Activated CD4-positive, alpha-beta T cell treated with anti-CD3 and anti-CD28 coated beads, Interleukin-2, amount 10 ng/mL, durations not matched to agents 7 days and 5 days (primary cell): ENCODE data around the gene CELA2A. TPM values are rescaled to one million over a fixed set of nuclear protein-coding genes. Genes with fewer than 3 reads are reported as not detected.
"Not testable (repeated sequence)": the region's sequence is repeated elsewhere in the genome, so short reads cannot be mapped to it uniquely, and the experiment has no call there.

Experiments used
- CTCF ChIA-PET: fragments of 350-600 bp; sonication (Branson Sonifier 250); formaldehyde crosslinking; loops from one replicate; lab custom pipeline; 2021; ENCODE audit warnings: antibody characterized with exemption; lab: Charles Lee
- POLR2A ChIA-PET: fragments of 350-600 bp; sonication (Branson Sonifier 250); formaldehyde crosslinking; loops from one replicate; lab custom pipeline; 2021; ENCODE audit warnings: antibody characterized with exemption; lab: Charles Lee
- DNase-seq: peaks from one replicate; pipeline ENCODE4 v3.0.0-alpha.2; 2020
- H3K27ac Mint-ChIP-seq: one replicate; pipeline ENCODE4 v1.8.0; 2021; ENCODE audit warnings: mild to moderate bottlenecking, moderate library complexity, mixed read lengths
- H3K27me3 Mint-ChIP-seq: one replicate; pipeline ENCODE4 v1.8.0; 2021; ENCODE audit warnings: mixed read lengths
- H3K36me3 Mint-ChIP-seq: one replicate; pipeline ENCODE4 v1.8.0; 2021; ENCODE audit warnings: low read depth, mixed read lengths
- H3K4me1 Mint-ChIP-seq: one replicate; pipeline ENCODE4 v1.8.0; 2021; ENCODE audit warnings: mixed read lengths
- H3K4me3 Mint-ChIP-seq: one replicate; pipeline ENCODE4 v1.8.0; 2021; ENCODE audit warnings: mild to moderate bottlenecking, moderate library complexity, mixed read lengths
- H3K9me3 Mint-ChIP-seq: one replicate; pipeline ENCODE4 v1.8.0; 2021; ENCODE audit warnings: mixed read lengths
- total RNA-seq, 2 experiments: library from RNA; stranded (reverse); gene quantifications; one replicate each; pipeline ENCODE4 v1.2.3, GENCODE V29; 2021

CELA2A gene
- total RNA-seq, 2 experiments from 2014 or later = not detected

- ChIA-PET POLR2A (no interaction called here), CTCF (no interaction called here)
- DNase-seq = no peak
- no peaks in the 10 kb centered on the region for H3K9me3 Mint-ChIP-seq
- H3K4me1 Mint-ChIP-seq = no peaks in the 10 kb centered on the region
- H3K27me3 Mint-ChIP-seq = peaks cover under 1% of the 10 kb centered on the region
- H3K4me3 Mint-ChIP-seq = no peak overlapping the region
- H3K27ac Mint-ChIP-seq = no peak overlapping the region
- H3K36me3 Mint-ChIP-seq = no peaks in the 10 kb centered on the region
Observed at GRCh38 chr1:15452866-15453571, 3.5 kb upstream of the CELA2A start.

- H3K36me3 Mint-ChIP-seq = no peaks in the 10 kb centered on the region
- H3K27me3 Mint-ChIP-seq = peaks cover 3% of the 10 kb centered on the region
- no peak overlapping the region for H3K4me3 Mint-ChIP-seq
- DNase-seq = no peak
- no peaks in the 10 kb centered on the region for H3K4me1 Mint-ChIP-seq
- no peaks in the 10 kb centered on the region for H3K9me3 Mint-ChIP-seq
- POLR2A ChIA-PET = no interaction called here
- H3K27ac Mint-ChIP-seq = no peak overlapping the region
- CTCF ChIA-PET = no interaction called here
Observed at GRCh38 chr1:15453734-15454133, 2.8 kb upstream of the CELA2A start.

- POLR2A ChIA-PET = no interaction called here
- no peak overlapping the region for H3K27ac Mint-ChIP-seq
- H3K4me3 Mint-ChIP-seq = no peak overlapping the region
Observed at GRCh38 chr1:15454256-15454655, 2.3 kb upstream of the CELA2A start.

GRCh38 chr1:15455522-15455921 is 1.0 kb upstream of the CELA2A start:
- peaks cover 4% of the 10 kb centered on the region for H3K27me3 Mint-ChIP-seq
- POLR2A ChIA-PET = no interaction called here
- H3K36me3 Mint-ChIP-seq = no peaks in the 10 kb centered on the region
- no peaks in the 10 kb centered on the region for H3K9me3 Mint-ChIP-seq
- DNase-seq = no peak
- no peaks in the 10 kb centered on the region for H3K4me1 Mint-ChIP-seq
- H3K27ac Mint-ChIP-seq = no peak overlapping the region
- CTCF ChIA-PET = no interaction called here
- no peak overlapping the region for H3K4me3 Mint-ChIP-seq

More at GRCh38 chr1:15454256-15454655, 2.3 kb upstream of the CELA2A start:
- H3K4me1 Mint-ChIP-seq = no peaks in the 10 kb centered on the region
- CTCF ChIA-PET = no interaction called here
- H3K27me3 Mint-ChIP-seq = peaks cover 3% of the 10 kb centered on the region
- H3K9me3 Mint-ChIP-seq = no peaks in the 10 kb centered on the region
- DNase-seq = no peak
- H3K36me3 Mint-ChIP-seq = no peaks in the 10 kb centered on the region

GRCh38 chr1:15457585-15457984 is 1.1 kb downstream of the CELA2A start:
- no peak overlapping the region for H3K27ac Mint-ChIP-seq
- H3K27me3 Mint-ChIP-seq = peaks cover 4% of the 10 kb centered on the region
- H3K36me3 Mint-ChIP-seq = no peaks in the 10 kb centered on the region
- no peaks in the 10 kb centered on the region for H3K9me3 Mint-ChIP-seq
- ChIA-PET CTCF (interaction anchor here (0.6 to 0.8 kb wide), 2 partner anchors 14 to 41 kb away, joined by 3 read pairs; no protein-coding TSS in a partner anchor), POLR2A (no interaction called here)
- H3K4me3 Mint-ChIP-seq = no peak overlapping the region
- DNase-seq = no peak
- H3K4me1 Mint-ChIP-seq = no peaks in the 10 kb centered on the region

GRCh38 chr1:15458388-15458787 is 1.9 kb downstream of the CELA2A start:
- H3K9me3 Mint-ChIP-seq, POLR2A ChIA-PET, H3K27ac Mint-ChIP-seq, H3K4me1 Mint-ChIP-seq, H3K4me3 Mint-ChIP-seq, H3K36me3 Mint-ChIP-seq, H3K27me3 Mint-ChIP-seq, DNase-seq: not testable (repeated sequence)
- CTCF ChIA-PET = interaction anchor here (0.6 kb wide), 1 partner anchor 61 kb away, joined by 3 read pairs; no protein-coding TSS in a partner anchor

- H3K4me1 Mint-ChIP-seq = no peaks in the 10 kb centered on the region
- POLR2A ChIA-PET = no interaction called here
- no peak for DNase-seq
- H3K27me3 Mint-ChIP-seq = peaks cover 4% of the 10 kb centered on the region
- H3K4me3 Mint-ChIP-seq = no peak overlapping the region
- H3K27ac Mint-ChIP-seq = no peak overlapping the region
- CTCF ChIA-PET = interaction anchor here (0.5 to 0.6 kb wide), 3 partner anchors 87 to 475 kb away, joined by 3 read pairs; no protein-coding TSS in a partner anchor
- no peaks in the 10 kb centered on the region for H3K9me3 Mint-ChIP-seq
- no peaks in the 10 kb centered on the region for H3K36me3 Mint-ChIP-seq
Observed at GRCh38 chr1:15459771-15460707, 3.5 kb downstream of the CELA2A start.

- Mint-ChIP-seq H3K36me3 (no peaks in the 10 kb centered on the region), H3K27me3 (peaks cover 4% of the 10 kb centered on the region), H3K4me1 (no peaks in the 10 kb centered on the region), H3K9me3 (no peaks in the 10 kb centered on the region), H3K27ac (no peak overlapping the region), H3K4me3 (no peak overlapping the region)
- POLR2A ChIA-PET = no interaction called here
- CTCF ChIA-PET = interaction anchor here (0.6 kb wide), 1 partner anchor 474 kb away, joined by 3 read pairs; no protein-coding TSS in a partner anchor
- DNase-seq = no peak
Observed at GRCh38 chr1:15460708-15461095, 4.2 kb downstream of the CELA2A start.

- H3K36me3 Mint-ChIP-seq, H3K9me3 Mint-ChIP-seq, DNase-seq, POLR2A ChIA-PET, H3K4me1 Mint-ChIP-seq, H3K27me3 Mint-ChIP-seq, H3K4me3 Mint-ChIP-seq, H3K27ac Mint-ChIP-seq: not testable (repeated sequence)
- CTCF ChIA-PET = interaction anchor here (0.6 kb wide), 1 partner anchor 39 kb away, joined by 3 read pairs; no protein-coding TSS in a partner anchor
Observed at GRCh38 chr1:15463064-15463800, 6.7 kb downstream of the CELA2A start.

- H3K36me3 Mint-ChIP-seq, H3K4me3 Mint-ChIP-seq, H3K27ac Mint-ChIP-seq, H3K4me1 Mint-ChIP-seq, POLR2A ChIA-PET, H3K27me3 Mint-ChIP-seq, H3K9me3 Mint-ChIP-seq, DNase-seq: not testable (repeated sequence)
- CTCF ChIA-PET = interaction anchor here (0.6 to 1.0 kb wide), 2 partner anchors 40 to 335 kb away, joined by 3 to 4 read pairs; no protein-coding TSS in a partner anchor
Observed at GRCh38 chr1:15463926-15464322, 7.4 kb downstream of the CELA2A start.

GRCh38 chr1:15465674-15466073 is 9.1 kb downstream of the CELA2A start:
- H3K27ac Mint-ChIP-seq = no peak overlapping the region
- ChIA-PET POLR2A (no interaction called here), CTCF (interaction anchor here (0.7 kb wide), 1 partner anchor 304 kb away, joined by 3 read pairs; no protein-coding TSS in a partner anchor)
- no peak overlapping the region for H3K4me3 Mint-ChIP-seq
- no peaks in the 10 kb centered on the region for H3K27me3 Mint-ChIP-seq
- H3K4me1 Mint-ChIP-seq = no peaks in the 10 kb centered on the region
- no peak for DNase-seq
- H3K36me3 Mint-ChIP-seq = no peaks in the 10 kb centered on the region
- no peaks in the 10 kb centered on the region for H3K9me3 Mint-ChIP-seq

GRCh38 chr1:15466955-15467625 is 10.6 kb downstream of the CELA2A start:
- POLR2A ChIA-PET = interaction anchor here (0.6 kb wide), 1 partner anchor 31 kb away, joined by 4 read pairs; no protein-coding TSS in a partner anchor
- H3K36me3 Mint-ChIP-seq, H3K27ac Mint-ChIP-seq, DNase-seq, H3K4me1 Mint-ChIP-seq, H3K9me3 Mint-ChIP-seq, H3K27me3 Mint-ChIP-seq, H3K4me3 Mint-ChIP-seq, CTCF ChIA-PET: not testable (repeated sequence)
